ENCODE measurements around the gene CTTNBP2.

DNA sequence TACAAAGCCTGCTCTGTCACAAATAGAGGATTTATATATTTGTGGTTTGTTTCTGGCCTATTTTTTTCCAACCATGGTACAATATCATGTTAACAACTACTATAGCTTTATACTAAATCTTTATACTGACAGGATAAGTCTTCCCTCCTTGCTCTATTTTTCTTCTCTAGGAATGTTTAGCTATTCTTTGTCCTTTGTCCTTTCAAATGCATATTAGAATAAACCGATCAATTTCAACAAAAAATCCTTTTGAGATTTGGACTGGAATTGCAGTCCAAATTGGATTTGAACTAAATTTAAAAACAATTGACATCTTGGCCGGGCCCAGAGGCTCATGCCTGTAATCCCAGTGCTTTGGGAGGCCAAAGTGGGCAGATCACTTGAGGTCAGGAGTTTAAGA is 39.2 kb upstream of the CTTNBP2 start:
- TF ChIP-seq, protein P1, sequence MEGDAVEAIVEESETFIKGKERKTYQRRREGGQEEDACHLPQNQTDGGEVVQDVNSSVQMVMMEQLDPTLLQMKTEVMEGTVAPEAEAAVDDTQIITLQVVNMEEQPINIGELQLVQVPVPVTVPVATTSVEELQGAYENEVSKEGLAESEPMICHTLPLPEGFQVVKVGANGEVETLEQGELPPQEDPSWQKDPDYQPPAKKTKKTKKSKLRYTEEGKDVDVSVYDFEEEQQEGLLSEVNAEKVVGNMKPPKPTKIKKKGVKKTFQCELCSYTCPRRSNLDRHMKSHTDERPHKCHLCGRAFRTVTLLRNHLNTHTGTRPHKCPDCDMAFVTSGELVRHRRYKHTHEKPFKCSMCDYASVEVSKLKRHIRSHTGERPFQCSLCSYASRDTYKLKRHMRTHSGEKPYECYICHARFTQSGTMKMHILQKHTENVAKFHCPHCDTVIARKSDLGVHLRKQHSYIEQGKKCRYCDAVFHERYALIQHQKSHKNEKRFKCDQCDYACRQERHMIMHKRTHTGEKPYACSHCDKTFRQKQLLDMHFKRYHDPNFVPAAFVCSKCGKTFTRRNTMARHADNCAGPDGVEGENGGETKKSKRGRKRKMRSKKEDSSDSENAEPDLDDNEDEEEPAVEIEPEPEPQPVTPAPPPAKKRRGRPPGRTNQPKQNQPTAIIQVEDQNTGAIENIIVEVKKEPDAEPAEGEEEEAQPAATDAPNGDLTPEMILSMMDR (IDR thresholded peaks at IDR 0.05; ENCODE audit: low read length) = no peak
- TF ChIP-seq EZH2 (optimal IDR thresholded peaks at IDR 0.05; ENCODE audit: low read depth, low read length) = no peak
